Suprapubic skin (tissue), 3 donors: ENCODE data around the gene HADH.

Experiments used
- CTCF ChIP-seq, 2 donors: fragments of 200-600 bp in 1 of 2; fragments of 450-650 bp in 1 of 2; sonication (generic) in 1 of 2; IDR thresholded peaks; one replicate each; pipeline ENCODE4 v1.5.1; 2016 to 2019; ENCODE audit warnings: antibody characterized with exemption in 2 of 2, mild to moderate bottlenecking in 1 of 2, moderate library complexity in 1 of 2
- POLR2AphosphoS5 ChIP-seq, 3 donors: sonication (generic); formaldehyde crosslinking; IDR thresholded peaks; one replicate each; pipeline ENCODE4 v1.6.1; 2017; ENCODE audit warnings: antibody characterized with exemption in 3 of 3

DNA sequence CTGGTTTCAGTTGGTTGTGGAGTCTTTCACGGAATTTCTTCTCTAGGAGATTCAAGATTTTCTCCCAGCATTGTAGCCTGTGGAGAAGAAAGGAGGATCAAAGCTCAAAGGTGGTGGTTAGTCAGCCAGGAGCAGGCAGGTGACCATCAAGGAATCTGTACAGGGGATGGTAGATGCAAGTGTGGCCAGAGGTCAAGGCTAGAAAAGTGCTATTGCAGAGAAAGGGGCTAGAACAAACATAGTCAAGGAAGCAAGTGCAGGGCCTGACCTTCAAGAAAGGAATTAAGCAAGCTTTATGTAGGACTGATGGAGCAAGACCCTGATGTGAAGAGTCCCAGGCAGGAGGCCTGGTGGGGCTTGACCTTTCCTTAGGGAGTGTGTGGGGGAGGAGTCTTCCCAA lies 16.1 kb downstream of the HADH start:
- TF ChIP-seq CTCF (IDR thresholded peaks at IDR 0.05), result no peak
- no peak for TF ChIP-seq POLR2AphosphoS5 (IDR thresholded peaks at IDR 0.05)
